OCI-M1 (cell line): ENCODE data around the gene WNK2.

Experiments used
- DNase-seq: peaks from one replicate; lab custom pipeline; 2025; lab: John Stamatoyannopoulos, UW

The WNK2 gene

GRCh38 chr9:93295031-93295430, 111.1 kb downstream of the WNK2 start:
- no peak for DNase-seq

- no peak for DNase-seq
Observed at GRCh38 chr9:93295456-93296076, 111.6 kb downstream of the WNK2 start.

GRCh38 chr9:93296889-93297480, 113.0 kb downstream of the WNK2 start:
- no peak for DNase-seq

- DNase-seq = no peak
Observed at GRCh38 chr9:93297659-93298497, 113.9 kb downstream of the WNK2 start.

GRCh38 chr9:93298498-93299417, 114.8 kb downstream of the WNK2 start:
- DNase-seq = no peak

- no peak for DNase-seq
Observed at GRCh38 chr9:93299418-93300174, 115.7 kb downstream of the WNK2 start.

GRCh38 chr9:93300175-93300572, 116.2 kb downstream of the WNK2 start:
- no peak for DNase-seq

- DNase-seq = no peak
Observed at GRCh38 chr9:93300585-93301081, 116.7 kb downstream of the WNK2 start.

GRCh38 chr9:93301291-93301811, 117.4 kb downstream of the WNK2 start:
- DNase-seq = no peak

GRCh38 chr9:93301911-93302541, 118.1 kb downstream of the WNK2 start:
- DNase-seq = no peak

GRCh38 chr9:93302586-93303257, 118.8 kb downstream of the WNK2 start:
- DNase-seq = peak; percentile 65

GRCh38 chr9:93303258-93303771, 119.4 kb downstream of the WNK2 start:
- no peak for DNase-seq

GRCh38 chr9:93303806-93304573, 120.1 kb downstream of the WNK2 start:
- DNase-seq = no peak

GRCh38 chr9:93304574-93305496, 120.9 kb downstream of the WNK2 start:
- DNase-seq = peak; percentile 45

- no peak for DNase-seq
Observed at GRCh38 chr9:93305497-93306020, 121.6 kb downstream of the WNK2 start.

GRCh38 chr9:93306081-93306480, 122.1 kb downstream of the WNK2 start:
- DNase-seq = no peak

- DNase-seq = no peak
Observed at GRCh38 chr9:93306579-93307091, 122.7 kb downstream of the WNK2 start.
